ENCODE measurements around the gene IL1A.

IL1A gene

DNA sequence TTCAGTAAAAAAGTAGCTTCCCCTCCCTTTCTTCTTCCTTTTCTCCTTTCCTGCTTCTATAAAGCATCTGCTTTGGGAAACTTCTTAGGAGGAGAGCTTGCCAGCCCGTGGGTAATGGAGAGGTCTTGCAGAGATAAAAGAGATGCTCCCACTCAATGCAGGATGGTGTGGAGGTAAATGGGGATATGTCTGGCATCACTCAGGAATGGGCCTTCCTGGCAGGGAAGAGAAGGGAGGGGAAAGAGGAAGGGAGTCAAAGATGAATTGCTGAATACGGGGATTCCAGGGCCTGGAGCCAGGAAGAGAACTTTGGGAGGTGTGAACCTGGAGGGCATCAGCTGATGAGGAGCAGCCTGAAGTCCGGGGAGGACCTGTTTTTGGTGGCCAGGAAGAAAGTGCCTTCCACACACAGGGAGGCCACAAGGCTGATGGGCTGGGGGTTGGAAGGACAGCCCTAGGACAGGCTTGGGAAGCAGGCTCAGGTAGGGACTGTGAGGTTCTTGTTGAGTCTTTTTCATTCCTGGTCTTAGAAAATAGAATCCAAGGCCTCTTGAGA is 27.1 kb upstream of the IL1A start:
- Mint-ChIP-seq H3K9me3 (peaks cover 13% of the 10 kb centered on the region), H3K4me3 (no peak overlapping the region), H3K27me3 (no peaks in the 10 kb centered on the region), H3K4me1 (peaks cover 20% of the 10 kb centered on the region), H3K36me3 (peaks cover 11% of the 10 kb centered on the region), H3K27ac (peak overlapping the region; percentile 64)
- no peak for ATAC-seq (ENCODE audit: low read depth)
- no peak for DNase-seq (ENCODE audit: low spot score in 2 of 2)

DNA sequence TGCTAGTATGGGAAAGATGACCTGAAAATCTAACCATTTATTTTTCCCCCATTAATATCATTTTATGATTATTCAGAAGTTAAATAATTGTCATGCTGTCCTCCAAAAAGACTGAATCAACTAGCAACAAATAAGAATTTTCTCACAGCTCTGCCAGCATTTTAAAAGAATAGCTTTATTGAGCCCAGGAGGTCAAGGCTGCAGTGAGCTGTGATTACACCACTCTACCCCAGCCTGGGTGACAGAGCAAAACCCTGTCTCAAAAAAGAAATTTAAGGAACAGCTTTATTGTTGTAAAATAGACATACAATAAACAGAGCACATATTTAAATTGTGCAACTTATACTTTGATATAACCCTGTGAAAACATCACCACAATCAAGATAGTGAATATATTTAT is 24.8 kb upstream of the IL1A start:
- Mint-ChIP-seq H3K27ac (no peak overlapping the region), H3K4me1 (peaks cover 27% of the 10 kb centered on the region), H3K36me3 (peaks cover 11% of the 10 kb centered on the region), H3K27me3 (no peaks in the 10 kb centered on the region), H3K9me3 (peaks cover 13% of the 10 kb centered on the region), H3K4me3 (no peak overlapping the region)
- no peak for ATAC-seq (ENCODE audit: low read depth)
- no peak for DNase-seq (ENCODE audit: low spot score in 2 of 2)

DNA sequence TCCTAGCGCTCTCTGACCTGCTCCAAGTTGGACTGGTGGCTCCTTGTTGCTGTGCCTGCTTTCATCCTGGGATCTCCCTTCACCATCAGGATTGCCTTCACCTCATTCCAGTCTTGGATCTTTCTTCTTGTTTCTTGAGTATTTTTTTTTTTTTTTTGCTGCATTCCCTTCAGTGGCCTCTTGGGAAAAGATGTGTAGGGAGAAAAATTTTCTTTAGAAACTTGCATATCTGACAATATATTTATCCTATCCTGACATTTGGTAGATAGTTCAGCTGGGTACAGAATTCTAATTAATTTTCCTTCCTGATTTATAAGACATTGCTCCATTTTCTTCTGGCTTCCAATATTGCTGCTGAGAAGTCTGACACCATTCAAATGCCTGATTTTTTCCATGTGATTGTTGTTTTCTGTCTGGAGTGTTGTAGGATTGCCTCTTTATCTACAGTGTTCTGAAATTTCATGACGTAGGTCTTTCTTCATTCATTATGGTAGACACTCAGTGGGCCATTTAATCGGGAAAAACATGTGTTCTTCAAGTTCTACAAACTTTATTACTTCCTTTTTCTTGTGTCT is 23.0 kb upstream of the IL1A start:
- Mint-ChIP-seq H3K36me3 (peaks cover 11% of the 10 kb centered on the region), H3K27me3 (no peaks in the 10 kb centered on the region), H3K4me1 (peaks cover 19% of the 10 kb centered on the region), H3K4me3 (no peak overlapping the region), H3K9me3 (peaks cover 13% of the 10 kb centered on the region), H3K27ac (no peak overlapping the region)
- ATAC-seq (ENCODE audit: low read depth) (no peak), DNase-seq (ENCODE audit: low spot score in 2 of 2) (no peak)

DNA sequence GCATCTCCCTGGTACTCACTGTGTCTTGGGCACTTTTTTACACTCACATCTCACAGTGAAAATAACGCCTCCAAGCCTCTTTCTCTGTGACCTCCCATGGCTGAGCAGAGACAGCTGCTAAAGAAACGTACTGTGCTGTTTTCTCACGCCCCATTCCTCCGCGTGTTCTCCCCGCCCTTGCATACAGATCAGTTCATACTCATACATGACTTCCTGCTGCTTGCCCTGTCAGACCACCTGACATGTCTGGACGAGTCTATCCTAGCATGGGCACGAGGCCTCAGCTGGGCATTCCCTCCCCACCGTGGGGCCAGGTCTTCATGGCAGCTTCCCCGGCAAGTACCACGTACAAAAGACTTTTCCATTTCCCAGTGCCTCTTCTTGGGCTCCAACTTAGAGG is 21.2 kb upstream of the IL1A start:
- Mint-ChIP-seq H3K27ac (peak overlapping the region; percentile 8), H3K4me3 (peak overlapping the region; percentile 54)
- peak; percentile 92 for ATAC-seq (ENCODE audit: low read depth)

DNA sequence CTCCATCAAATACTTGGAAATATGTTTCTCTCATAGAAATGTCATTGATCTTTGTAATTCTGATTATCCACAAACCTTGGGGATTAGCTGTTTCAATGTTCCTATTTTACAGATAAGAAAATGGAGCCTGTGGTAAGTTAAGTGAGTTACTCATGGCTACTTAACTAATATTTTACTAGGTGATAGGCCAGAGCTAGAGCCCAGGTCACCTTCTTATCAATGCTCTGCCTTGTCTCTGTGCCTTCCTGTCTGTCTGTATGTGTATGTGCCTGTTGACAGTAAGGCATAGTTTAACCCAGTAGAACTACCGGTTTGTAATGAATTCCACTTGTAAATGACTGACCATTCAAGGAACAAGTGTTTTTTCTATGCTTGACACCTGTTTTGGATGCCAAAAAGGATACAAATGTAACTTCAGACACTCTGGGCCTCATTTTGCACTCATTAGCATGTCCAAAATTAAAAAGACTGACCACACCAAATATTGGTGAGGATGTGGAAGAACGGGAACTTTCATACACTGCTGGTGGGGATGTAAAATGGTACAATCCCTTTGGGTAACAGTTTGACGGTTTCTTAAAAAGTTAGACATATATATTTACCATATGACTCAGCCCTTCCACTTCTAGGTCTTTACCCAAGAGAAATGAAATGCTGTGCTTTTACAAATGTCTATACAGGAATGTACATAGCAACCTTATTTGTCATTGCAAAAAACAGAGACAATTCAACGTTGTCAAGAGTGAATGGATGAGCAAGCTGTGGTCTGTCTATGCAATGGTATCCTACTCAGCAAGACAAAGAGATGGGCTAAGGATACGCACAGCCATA is 19.6 kb upstream of the IL1A start:
- DNase-seq (ENCODE audit: low spot score in 2 of 2) = no peak
- ATAC-seq (ENCODE audit: low read depth) = no peak
- H3K27me3 Mint-ChIP-seq = no peaks in the 10 kb centered on the region
- peaks cover 17% of the 10 kb centered on the region for H3K4me1 Mint-ChIP-seq
- peaks cover 14% of the 10 kb centered on the region for H3K36me3 Mint-ChIP-seq
- peaks cover 14% of the 10 kb centered on the region for H3K9me3 Mint-ChIP-seq
- H3K4me3 Mint-ChIP-seq = no peak overlapping the region
- no peak overlapping the region for H3K27ac Mint-ChIP-seq

More for the DNA sequence above, 21.2 kb upstream of the IL1A start:
- Mint-ChIP-seq H3K9me3 (peaks cover 14% of the 10 kb centered on the region), H3K27me3 (no peaks in the 10 kb centered on the region), H3K36me3 (peaks cover 11% of the 10 kb centered on the region), H3K4me1 (peaks cover 10% of the 10 kb centered on the region)
- peak in 1 of 2 donors; percentile 18 for DNase-seq (ENCODE audit: low spot score in 2 of 2)

DNA sequence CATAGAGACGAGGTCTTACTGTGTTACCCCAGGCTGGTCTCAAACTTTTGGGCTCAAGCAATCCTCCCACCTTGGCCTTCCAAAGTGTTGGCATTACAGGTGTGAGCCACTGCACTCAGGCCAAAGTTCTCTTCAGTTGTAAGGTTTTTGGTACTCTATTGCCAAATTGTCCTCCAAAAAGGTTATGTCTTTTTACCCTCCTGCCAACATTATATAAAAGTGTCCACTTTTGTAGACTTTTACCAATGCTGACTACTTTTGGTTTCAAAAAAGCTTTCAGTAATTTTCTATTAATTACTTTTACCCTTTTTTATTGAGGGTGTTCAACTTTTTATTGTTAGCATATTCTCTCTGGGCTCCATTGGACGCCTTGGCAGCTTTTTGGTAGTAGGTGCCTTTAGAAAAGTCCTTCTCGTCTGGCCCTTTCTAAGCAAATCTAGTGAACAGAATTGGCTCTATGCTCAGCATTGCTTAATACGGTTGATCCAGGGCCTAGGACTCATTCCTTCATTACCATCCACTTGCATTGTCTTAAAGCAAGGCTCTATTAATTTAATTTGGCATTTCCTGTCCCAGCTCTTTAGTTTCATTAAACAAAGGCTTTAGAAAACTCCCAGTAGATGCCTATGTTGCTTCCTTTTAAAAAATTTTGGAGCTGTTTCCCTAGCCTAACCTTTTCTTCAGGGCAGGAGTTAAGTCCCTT is 16.7 kb upstream of the IL1A start:
- no peak for ATAC-seq (ENCODE audit: low read depth)

DNA sequence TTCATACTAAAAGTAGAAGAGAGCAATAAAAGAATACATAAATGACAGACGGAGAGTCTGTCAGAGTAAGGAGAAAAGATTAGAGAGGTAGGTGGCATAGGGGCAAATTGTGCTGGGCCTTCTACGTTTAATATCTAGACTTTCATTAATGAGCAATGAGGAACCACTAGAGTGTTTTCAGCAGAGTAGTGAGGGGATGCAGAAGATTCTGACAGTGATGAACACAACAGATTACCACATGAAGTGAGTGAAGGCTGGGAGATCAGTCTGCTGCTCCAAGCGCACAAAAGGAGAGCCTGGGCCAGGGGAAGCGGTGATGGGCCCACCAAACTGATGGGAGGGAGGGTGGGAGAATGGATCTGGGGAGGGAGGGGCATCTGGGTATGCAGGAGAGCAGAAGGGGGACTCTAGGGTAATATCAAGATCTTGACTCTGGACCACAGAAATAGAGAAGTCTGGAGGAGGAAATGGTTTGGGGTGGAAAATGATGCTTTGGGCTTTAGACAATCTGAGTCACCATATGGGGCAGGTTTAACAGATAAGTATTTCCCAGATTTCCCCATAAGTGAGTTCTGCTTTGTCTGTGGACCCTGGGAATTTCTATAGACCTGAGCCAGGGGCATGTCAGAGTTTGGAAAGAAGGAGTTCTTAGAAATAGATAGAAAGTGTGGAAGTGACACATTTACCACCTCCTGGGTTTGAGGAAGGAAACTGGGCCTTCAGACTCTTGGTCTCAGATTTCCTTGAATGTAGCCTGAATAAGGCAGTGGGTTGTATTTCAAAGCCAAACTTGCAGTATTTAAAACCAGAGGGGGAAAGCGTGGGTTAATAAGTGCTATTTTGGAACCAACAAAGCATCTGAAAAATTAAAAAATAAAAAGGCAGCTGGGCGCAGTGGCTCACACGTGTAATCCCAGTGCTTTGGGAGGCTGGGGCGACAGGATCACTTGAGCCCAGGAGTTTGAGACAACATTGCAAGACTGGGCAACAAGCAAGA is 15.0 kb upstream of the IL1A start:
- DNase-seq (ENCODE audit: low spot score in 2 of 2) (no peak), ATAC-seq (ENCODE audit: low read depth) (no peak)
- peaks cover 3% of the 10 kb centered on the region for H3K36me3 Mint-ChIP-seq
- H3K9me3 Mint-ChIP-seq = peaks cover 3% of the 10 kb centered on the region
- no peak overlapping the region for H3K27ac Mint-ChIP-seq
- no peaks in the 10 kb centered on the region for H3K27me3 Mint-ChIP-seq
- no peak overlapping the region for H3K4me3 Mint-ChIP-seq
- H3K4me1 Mint-ChIP-seq = peaks cover 11% of the 10 kb centered on the region

More for the DNA sequence above, 16.7 kb upstream of the IL1A start:
- Mint-ChIP-seq H3K4me1 (peaks cover 15% of the 10 kb centered on the region), H3K36me3 (peaks cover 3% of the 10 kb centered on the region), H3K9me3 (peaks cover 3% of the 10 kb centered on the region), H3K4me3 (no peak overlapping the region), H3K27ac (no peak overlapping the region), H3K27me3 (no peaks in the 10 kb centered on the region)
- no peak for DNase-seq (ENCODE audit: low spot score in 2 of 2)

DNA sequence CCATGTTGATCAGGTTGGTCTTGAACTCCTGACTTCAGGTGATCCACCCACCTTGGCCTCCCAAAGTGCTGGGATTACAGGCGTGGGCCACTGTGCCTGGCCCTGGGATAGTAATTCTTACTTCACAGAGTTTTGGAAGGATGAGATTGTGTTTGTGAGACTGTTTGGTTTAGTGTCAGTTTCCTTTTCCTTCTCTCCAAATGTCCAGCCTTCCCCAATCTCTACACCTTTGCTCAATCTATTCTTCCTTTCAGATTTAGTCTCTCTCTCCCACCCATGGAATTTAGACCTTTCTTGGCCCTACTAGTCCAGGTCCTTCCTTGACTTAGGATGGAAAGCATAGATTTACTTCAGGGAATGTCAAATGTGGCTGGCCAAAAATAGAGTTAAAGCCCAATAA is 12.2 kb upstream of the IL1A start:
- ATAC-seq (ENCODE audit: low read depth) = no peak
- no peaks in the 10 kb centered on the region for H3K27me3 Mint-ChIP-seq

DNA sequence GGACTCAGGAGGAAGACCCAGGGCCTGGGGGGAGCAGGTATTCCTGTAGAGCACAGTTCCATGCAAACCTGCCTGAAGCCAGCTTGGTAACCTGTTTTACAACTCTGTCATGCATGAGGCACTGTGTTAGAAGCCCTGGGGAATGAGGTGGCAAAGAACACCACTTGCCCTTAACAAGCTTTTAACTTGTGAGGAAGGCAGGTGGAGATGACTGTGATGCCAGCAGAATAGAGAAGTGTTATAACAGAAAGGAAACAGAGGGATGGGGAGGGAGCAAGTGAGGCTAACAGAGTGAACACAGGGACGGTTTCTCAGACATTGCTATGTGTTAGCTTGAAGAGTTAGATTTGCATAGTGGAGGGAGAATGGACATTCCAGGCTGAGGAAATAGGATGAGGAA is 11.5 kb upstream of the IL1A start:
- peaks cover 18% of the 10 kb centered on the region for H3K4me1 Mint-ChIP-seq
- H3K4me3 Mint-ChIP-seq = no peak overlapping the region
- peaks cover 3% of the 10 kb centered on the region for H3K9me3 Mint-ChIP-seq
- DNase-seq (ENCODE audit: low spot score in 2 of 2) (no peak), ATAC-seq (ENCODE audit: low read depth) (no peak)
- H3K36me3 Mint-ChIP-seq = peaks cover 3% of the 10 kb centered on the region
- no peaks in the 10 kb centered on the region for H3K27me3 Mint-ChIP-seq
- H3K27ac Mint-ChIP-seq = no peak overlapping the region

More for the DNA sequence above, 12.2 kb upstream of the IL1A start:
- no peak overlapping the region for H3K4me3 Mint-ChIP-seq
- H3K36me3 Mint-ChIP-seq = peaks cover 3% of the 10 kb centered on the region
- no peak overlapping the region for H3K27ac Mint-ChIP-seq
- peaks cover 18% of the 10 kb centered on the region for H3K4me1 Mint-ChIP-seq
- peaks cover 3% of the 10 kb centered on the region for H3K9me3 Mint-ChIP-seq
- no peak for DNase-seq (ENCODE audit: low spot score in 2 of 2)

DNA sequence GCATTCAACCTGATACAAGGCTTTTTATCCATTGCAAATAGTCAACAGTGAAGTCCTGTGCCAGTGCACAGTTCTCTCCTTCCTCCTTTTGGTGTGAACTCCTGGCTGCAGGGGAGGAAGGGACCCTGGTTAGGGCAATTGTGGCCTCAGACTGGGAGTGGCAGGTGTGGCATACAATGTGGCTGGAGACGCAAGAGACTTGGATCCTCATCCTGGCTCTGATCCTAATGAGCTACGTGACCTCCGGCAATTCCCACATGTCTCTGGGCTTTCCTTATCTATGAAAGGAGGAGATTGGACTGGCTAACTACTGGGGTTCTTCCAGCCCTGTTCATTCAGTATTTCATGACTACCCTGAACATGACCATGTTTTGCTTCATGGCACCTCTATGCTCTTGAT is 10.5 kb upstream of the IL1A start:
- H3K9me3 Mint-ChIP-seq = no peaks in the 10 kb centered on the region
- H3K4me1 Mint-ChIP-seq = peaks cover 18% of the 10 kb centered on the region
- no peaks in the 10 kb centered on the region for H3K36me3 Mint-ChIP-seq
- H3K27me3 Mint-ChIP-seq = no peaks in the 10 kb centered on the region
- DNase-seq (ENCODE audit: low spot score in 2 of 2) (no peak), ATAC-seq (ENCODE audit: low read depth) (no peak)
- H3K4me3 Mint-ChIP-seq = no peak overlapping the region
- no peak overlapping the region for H3K27ac Mint-ChIP-seq

DNA sequence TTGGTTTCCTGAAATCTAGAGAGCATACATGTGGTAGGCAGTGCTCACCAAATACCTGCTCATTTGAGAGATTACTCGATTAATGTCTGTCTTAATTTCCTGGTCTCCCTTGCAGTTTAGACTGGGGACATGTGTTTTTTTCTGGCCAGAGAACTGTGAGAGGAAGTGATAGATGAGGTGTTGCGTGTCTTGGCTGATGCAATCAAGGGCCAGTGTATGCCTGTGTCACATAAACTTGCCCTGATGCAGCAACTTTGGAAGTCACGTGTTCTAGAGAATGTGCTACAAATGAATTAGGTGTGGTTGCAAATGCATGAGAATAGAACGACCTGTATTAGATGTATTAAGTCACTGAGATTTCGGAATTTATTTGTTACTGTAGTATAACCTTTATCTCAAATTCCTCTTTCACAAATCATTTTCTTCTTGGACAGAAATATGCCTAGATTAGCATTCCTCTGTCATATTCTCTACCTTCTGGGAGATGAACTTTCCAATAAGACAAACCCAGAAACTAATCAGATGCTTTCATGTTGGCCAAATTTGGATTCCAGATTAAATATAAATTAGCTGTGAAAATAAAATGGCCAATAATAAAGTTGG is 9.9 kb upstream of the IL1A start:
- DNase-seq (ENCODE audit: low spot score in 2 of 2) (no peak), ATAC-seq (ENCODE audit: low read depth) (peak; percentile 90)
- no peaks in the 10 kb centered on the region for H3K27me3 Mint-ChIP-seq
- H3K9me3 Mint-ChIP-seq = no peaks in the 10 kb centered on the region
- no peaks in the 10 kb centered on the region for H3K36me3 Mint-ChIP-seq
- no peak overlapping the region for H3K27ac Mint-ChIP-seq
- H3K4me3 Mint-ChIP-seq = no peak overlapping the region
- peaks cover 15% of the 10 kb centered on the region for H3K4me1 Mint-ChIP-seq

DNA sequence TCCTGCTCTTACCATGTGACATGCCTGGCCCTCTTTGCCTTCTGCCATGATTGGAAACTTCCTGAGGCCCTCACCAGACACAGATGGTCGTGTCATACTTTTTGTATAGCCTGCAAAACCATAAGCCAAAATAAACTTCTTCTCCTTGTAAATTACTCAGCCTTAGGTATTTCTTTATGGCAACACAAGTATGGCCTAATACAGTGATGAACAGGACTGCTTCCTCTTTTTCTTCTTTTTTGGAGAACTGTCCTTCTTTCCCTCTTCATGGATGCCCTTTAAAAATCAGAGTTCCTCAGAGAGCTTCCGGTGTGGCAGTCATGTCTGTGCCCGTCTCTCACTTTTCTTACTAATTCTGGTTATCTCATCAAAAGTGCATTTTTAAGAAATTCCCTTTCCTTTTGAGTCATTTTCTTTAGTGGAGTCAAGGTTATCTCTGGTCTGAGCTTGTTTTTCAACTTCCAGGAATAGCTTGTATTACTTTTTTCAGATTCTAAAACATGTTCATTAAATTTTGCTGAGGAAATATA is 9.2 kb upstream of the IL1A start:
- H3K4me1 Mint-ChIP-seq = peaks cover 11% of the 10 kb centered on the region
- ATAC-seq (ENCODE audit: low read depth) = peak; percentile 34
- H3K36me3 Mint-ChIP-seq = peaks cover 2% of the 10 kb centered on the region
- no peak for DNase-seq (ENCODE audit: low spot score in 2 of 2)
- H3K4me3 Mint-ChIP-seq = no peak overlapping the region
- H3K27ac Mint-ChIP-seq = no peak overlapping the region
- H3K9me3 Mint-ChIP-seq = no peaks in the 10 kb centered on the region
- no peaks in the 10 kb centered on the region for H3K27me3 Mint-ChIP-seq

DNA sequence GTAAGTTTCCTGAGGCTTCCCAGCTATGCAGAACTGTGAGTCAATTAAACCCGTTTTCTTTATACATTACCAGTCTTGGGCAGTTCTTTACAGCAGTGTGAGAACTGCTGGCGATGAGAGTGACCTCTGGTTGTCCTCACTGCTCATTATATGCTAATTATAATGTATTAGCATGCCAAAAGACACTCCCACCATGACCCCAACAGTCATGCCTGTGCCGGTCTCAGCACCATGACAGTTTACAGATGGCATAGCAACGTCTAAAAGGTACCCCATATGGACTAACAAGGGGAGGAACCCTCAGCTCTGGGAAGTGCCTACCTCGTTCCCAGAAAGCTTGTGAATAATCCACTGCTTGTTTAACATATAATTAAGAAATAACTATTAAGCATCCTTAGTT is 8.1 kb upstream of the IL1A start:
- Mint-ChIP-seq H3K36me3 (peaks cover 2% of the 10 kb centered on the region), H3K4me3 (no peak overlapping the region), H3K9me3 (no peaks in the 10 kb centered on the region), H3K27ac (no peak overlapping the region), H3K4me1 (peaks cover 11% of the 10 kb centered on the region), H3K27me3 (no peaks in the 10 kb centered on the region)
- ATAC-seq (ENCODE audit: low read depth) = no peak
- DNase-seq (ENCODE audit: low spot score in 2 of 2) = no peak

All from memory B cell (primary cell).